LNCaP clone FGC (cell line): ENCODE measurements around the gene GNL2.
"Not testable (repeated sequence)": the region's sequence is repeated elsewhere in the genome, so short reads cannot be mapped to it uniquely, and the experiment has no call there.

Experiments
- DNase-seq: peaks from one replicate; pipeline ENCODE4 v3.0.0-alpha.2; 2011; ENCODE audit warnings: low read depth
- H3K4me3 ChIP-seq: 2 replicates; pipeline ENCODE4 v1.5.1; 2011; ENCODE audit warnings: mild to moderate bottlenecking, low read depth, low read length, control low read depth
- TF ChIP-seq, protein P1 (sequence below): IDR thresholded peaks from 2 replicates; pipeline ENCODE4 v1.5.1; 2012; ENCODE audit warnings: mild to moderate bottlenecking; ENCODE audit not compliant: control insufficient read depth, insufficient read depth; ENCODE audit errors: extremely low read depth

The GNL2 gene

DNA sequence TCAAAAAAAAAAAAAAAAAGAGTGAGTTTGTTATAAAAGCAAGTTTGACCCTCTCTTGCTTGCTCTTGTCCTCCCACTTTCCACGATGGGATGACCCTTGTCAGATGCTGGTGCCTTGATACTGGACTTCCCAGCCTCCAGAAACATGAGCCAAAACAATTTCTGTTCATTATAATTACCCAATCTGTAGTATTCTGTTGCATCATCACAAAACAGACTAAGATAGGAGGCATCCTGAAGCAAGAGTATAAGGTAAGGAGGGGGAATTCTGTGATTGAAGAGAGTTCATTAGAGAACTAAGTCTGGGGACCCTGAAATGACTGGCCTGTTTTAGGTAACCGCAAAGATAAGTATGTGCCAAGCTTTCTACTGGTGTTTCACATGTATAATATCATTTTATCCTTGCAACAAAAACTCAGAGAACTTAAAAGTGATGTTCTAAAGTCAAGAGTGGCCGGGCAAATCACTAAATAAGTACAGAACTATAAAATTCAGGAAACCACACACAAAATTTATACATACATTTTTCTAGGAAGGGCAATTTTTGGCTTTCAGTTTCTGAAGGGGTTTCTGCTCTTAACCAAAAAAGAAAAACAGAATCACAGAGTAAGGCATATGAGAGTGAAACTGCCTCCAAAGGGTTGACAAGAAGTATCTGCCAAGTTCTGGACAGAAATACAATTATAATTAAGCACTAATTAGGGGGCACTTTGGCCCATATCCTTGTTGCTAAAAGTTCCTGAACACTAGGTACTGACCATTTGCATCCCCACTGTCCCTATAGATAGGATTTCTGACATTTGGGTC lies 25.0 kb downstream of the GNL2 start:
- TF ChIP-seq, protein P1, sequence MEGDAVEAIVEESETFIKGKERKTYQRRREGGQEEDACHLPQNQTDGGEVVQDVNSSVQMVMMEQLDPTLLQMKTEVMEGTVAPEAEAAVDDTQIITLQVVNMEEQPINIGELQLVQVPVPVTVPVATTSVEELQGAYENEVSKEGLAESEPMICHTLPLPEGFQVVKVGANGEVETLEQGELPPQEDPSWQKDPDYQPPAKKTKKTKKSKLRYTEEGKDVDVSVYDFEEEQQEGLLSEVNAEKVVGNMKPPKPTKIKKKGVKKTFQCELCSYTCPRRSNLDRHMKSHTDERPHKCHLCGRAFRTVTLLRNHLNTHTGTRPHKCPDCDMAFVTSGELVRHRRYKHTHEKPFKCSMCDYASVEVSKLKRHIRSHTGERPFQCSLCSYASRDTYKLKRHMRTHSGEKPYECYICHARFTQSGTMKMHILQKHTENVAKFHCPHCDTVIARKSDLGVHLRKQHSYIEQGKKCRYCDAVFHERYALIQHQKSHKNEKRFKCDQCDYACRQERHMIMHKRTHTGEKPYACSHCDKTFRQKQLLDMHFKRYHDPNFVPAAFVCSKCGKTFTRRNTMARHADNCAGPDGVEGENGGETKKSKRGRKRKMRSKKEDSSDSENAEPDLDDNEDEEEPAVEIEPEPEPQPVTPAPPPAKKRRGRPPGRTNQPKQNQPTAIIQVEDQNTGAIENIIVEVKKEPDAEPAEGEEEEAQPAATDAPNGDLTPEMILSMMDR, result no peak
- DNase-seq, result no peak

GRCh38 chr1:37567023-37567422 lies 28.7 kb downstream of the GNL2 start:
- DNase-seq, result no peak
- TF ChIP-seq, protein P1, result no peak
- no peak overlapping the region for H3K4me3 ChIP-seq

More for the DNA sequence above, 25.0 kb downstream of the GNL2 start:
- no peak overlapping the region for H3K4me3 ChIP-seq

DNA sequence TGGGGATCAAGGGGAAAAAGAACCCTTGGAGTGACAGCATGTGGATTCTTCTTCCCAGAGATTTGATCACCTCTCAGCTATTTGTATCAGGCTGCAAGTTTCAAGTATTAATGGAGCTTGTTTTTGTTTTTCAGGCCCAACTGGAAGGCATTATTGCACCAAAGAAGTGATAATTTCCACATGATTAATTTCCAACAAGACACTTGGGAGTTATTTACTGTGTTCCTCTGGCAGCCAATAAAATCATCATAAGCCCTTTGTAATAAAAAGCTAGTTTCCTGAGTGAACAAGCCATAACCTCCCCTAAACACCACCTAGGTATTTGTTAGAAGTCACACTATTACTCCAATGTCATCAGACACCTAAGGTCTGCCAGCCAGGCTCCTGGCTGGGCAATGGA lies 30.8 kb downstream of the GNL2 start:
- TF ChIP-seq, protein P1, result no peak
- no peak overlapping the region for H3K4me3 ChIP-seq
- DNase-seq, result no peak

GRCh38 chr1:37562984-37563383 lies 32.8 kb downstream of the GNL2 start:
- no peak overlapping the region for H3K4me3 ChIP-seq
- TF ChIP-seq, protein P1, result no peak
- DNase-seq, result no peak

DNA sequence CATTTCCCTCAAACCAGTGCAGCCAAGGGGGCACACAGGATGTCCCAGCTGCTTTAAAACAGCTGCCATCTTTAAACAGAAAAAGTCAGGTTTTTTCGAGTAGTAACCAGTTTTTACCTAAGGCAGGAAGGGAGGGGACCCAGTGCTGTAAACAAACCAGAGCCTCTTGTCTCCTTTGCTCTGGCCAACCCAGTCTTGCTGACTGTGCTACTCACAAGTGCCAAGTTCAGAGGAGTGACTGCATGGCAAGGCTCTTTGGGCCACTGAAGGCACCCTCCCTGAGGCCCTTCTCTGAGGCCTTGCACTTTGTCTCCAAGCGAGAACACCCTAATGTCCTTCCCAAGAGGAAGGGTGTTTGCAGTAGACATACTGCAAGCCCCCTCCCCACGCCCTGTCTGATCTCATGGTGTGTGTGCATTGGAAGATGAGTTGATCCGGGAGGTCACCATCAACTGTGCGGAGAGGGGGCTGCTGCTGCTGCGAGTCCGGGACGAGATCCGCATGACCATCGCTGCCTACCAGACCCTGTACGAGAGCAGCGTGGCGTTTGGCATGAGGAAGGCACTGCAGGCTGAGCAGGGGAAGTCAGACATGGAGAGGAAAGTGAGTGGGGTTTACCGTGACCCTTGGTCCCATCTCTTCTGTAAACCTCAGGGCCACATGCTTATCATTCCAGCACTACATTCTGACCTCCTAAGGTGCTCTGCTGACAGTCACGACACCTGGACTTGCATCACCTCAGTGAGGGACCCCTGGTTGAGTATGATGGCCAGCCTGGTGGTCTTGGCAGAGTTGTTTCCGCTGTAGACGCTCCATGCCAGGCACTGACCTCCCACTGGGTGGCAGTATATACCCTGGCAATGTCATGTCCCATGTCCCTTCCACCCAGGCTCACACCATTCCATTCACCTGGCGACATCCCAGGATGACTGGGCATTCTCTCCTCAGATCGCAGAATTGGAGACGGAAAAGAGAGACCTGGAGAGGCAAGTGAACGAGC lies 34.3 kb downstream of the GNL2 start:
- TF ChIP-seq, protein P1, result 0 out of 2 replicates have a peak, but pooled peaks have one; percentile 29
- no peak overlapping the region for H3K4me3 ChIP-seq
- DNase-seq, result no peak

- DNase-seq, result no peak
- H3K4me3 ChIP-seq, result no peak overlapping the region
- TF ChIP-seq, protein P1, result no peak
Observed at GRCh38 chr1:37560401-37561132, 35.2 kb downstream of the GNL2 start.

DNA sequence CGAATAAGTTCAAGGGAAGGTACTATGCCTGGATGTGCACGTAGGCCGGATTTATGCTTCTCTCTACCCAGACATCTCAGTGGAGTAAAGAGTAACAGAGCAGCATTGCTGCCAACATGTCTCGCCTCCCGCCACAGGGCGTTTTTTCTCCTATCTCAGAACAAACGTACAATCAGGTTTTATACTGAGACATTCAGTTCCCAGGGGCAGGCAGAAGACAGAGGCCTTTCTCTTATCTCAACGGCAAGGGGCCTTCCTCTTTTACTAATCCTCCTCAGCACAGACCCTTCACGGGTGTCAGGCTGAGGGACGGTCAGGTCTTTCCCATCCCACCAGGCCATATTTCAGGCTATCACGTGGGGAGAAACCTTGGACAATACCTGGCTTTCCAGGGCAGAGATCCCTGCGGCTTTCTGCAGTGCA lies 35.8 kb downstream of the GNL2 start:
- DNase-seq, H3K4me3 ChIP-seq: not testable (repeated sequence)
